ENCODE data around the gene ACY1.

The ACY1 gene

DNA sequence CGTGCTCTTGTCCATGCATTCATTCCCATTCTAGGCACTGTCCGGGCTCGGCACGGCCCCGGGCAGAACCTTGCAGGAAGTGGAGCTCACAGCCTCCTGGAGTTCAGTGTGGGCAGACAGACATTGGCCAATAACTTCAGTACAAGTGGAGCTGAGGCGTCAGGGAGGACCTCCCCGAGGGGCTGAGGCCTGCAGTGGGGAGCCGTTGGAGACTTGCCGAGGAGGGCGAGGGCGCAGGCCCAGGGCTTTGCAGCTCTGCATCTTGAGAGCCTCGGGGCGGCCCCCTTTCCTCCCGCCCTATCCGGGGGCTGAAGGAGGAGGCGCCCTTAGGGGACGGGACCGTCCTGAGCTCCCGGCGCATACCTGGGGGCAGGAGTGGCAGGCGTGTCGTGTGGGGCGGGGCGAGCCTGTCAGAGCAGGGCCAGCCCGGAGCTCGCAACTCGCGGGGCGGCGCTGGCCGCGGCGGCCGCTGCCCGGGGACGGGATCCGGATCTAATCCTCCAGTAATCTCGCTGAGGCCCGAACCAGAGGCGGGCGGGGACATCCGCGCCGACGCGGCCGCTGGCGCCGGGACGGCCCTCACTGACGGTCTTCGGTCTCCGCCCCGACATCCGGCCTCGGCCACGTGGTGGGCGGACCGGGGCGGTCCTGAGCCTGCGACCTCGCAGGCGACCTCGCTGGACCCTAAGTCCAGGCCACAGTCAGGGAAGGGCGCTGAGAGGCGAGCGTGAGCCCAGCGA lies at the start of gene ACY1:
Gene ACY1, plus strand, starts transcription at position 698 of the 740 bp plus-strand sequence. CDS start 530 bp downstream, outside the sequence.
- peak; percentile 69 for DNase-seq (ENCODE audit: low read depth)

DNA sequence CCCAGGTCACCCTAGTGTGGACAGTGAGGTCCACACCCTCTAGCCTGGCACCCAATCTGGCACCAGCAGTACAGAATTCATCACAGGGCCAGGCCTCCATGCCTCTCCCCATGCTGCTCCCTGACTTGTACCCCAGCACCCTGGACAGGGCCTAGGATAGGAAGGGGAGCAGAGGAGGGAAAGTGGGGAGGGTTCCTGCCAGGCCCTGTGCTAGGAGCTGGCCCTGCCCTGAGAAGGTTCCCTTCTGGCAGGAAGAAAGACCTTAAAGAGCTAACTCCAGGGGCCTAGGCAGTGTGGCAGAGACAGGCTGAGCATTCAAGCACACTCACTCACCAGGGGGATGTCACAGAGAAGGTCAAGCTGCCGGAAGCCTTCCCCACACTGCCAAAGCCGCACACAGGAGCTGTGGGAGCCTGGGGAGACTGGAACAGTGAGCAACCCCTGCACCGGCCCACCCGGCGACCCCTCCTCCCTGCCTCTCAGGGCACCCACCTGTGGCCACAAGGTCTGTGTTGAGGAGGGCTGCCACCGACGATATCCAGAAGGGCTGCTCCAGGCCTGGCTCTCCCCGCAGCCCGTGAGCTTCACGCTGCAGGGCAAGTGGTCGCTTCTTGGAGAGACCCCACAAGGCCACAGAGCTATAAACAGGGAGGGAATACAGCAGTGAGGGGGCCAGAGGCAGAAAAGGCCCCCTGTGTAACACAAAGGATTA lies 49.0 kb upstream of the ACY1 start:
- DNase-seq (ENCODE audit: low read depth) = no peak

DNA sequence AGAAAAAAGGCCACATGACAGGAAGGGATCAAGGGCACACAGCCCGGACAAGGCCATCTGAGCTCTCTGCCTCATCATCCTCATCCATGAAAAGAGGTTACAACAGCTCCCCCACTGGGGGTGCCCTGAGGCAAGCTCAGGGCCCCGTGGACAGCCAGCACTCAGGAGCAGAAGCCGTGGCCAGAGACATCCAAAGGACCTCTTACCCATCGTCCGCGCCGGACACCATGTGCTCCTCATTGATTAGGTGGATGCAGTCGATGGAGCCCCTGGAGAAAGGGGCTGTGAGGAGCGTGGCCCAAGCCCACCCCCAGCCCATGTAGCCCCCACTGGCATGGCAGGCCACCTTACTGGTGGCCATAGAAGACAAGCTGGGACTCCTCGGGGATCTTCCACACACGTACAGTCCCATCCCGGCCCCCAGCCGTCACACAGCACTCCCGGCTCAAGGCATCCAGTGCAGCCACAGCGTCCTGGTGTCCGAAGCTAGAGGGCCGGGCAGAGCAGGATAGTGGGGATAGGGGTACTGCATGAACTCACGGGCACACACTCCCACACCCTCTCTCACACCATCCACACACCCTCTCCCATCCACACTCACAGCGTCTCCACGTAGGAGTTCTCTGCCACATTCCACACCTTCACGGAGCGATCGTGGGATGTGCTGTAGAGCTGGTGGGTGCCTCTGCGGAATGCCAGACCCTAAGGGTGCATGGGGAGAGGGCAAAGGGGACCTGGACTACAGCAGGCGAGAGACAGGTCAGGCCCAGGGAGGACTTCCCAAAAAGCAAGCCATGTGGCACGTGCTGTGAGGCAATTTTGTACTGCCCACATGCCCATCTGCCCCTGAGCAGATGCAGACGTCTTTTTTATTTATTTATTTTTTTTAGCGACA lies 48.1 kb upstream of the ACY1 start:
- no peak for DNase-seq (ENCODE audit: low read depth)

DNA sequence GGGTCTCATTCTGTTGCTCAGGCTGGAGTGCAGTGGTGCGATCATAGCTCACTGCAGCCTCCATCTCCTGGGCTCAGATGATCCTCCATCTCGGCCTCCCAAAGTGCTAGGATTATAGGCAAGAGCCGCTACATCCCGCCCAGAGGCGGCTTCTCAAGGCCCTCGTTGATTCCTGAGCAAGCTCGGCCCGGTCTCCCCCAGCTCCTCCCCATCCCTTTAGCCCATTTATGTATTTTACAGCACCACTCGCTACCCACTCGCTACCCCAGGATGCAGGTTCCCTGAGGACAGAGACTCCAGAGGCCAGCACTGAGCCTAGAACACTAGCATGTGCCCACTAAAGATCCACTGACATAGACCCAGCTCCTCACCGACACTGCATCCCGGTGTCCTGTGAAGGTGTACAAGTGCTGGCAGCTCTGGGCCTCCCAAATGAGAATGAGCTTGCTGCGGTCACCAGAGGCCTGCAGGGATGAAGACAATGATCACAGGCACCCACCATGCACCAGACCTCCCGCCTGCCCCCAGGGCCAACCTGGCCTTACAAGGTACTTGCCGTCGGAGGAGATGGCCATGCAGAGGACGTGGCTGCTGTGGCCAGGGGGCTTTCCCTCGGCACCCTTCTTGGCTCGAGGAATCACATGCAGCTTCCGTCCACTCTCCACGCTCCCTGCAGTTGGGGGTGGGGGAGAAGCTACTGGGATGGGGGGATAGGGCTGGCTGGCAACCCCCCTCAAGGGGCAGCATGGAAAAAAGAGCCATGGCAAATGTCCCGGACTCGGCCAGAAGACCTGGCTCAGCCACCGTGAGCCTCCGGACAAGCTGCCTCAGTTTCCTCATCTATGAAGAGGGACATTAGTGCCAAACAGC lies 47.2 kb upstream of the ACY1 start:
- no peak for DNase-seq (ENCODE audit: low read depth)

DNA sequence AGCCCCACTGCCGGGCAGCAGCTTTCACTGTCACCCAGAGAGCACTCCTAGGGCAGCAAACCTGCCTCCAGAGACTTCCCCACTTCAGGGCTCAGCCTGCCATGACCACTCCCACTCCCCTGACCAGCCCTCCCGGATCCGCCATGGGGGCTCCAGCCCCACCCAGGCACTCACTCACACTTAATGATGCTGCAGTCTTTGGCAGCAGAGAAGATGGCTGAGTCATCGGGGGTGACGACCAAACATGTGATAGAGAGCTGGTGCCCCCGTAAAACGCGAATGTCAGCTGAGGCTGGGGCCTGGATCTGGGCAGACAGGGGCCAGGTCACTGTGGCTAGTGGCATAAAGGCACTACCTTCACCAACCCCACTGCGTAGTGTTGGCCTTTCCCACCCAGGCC lies 46.3 kb upstream of the ACY1 start:
- DNase-seq (ENCODE audit: low read depth) = peak; percentile 3

DNA sequence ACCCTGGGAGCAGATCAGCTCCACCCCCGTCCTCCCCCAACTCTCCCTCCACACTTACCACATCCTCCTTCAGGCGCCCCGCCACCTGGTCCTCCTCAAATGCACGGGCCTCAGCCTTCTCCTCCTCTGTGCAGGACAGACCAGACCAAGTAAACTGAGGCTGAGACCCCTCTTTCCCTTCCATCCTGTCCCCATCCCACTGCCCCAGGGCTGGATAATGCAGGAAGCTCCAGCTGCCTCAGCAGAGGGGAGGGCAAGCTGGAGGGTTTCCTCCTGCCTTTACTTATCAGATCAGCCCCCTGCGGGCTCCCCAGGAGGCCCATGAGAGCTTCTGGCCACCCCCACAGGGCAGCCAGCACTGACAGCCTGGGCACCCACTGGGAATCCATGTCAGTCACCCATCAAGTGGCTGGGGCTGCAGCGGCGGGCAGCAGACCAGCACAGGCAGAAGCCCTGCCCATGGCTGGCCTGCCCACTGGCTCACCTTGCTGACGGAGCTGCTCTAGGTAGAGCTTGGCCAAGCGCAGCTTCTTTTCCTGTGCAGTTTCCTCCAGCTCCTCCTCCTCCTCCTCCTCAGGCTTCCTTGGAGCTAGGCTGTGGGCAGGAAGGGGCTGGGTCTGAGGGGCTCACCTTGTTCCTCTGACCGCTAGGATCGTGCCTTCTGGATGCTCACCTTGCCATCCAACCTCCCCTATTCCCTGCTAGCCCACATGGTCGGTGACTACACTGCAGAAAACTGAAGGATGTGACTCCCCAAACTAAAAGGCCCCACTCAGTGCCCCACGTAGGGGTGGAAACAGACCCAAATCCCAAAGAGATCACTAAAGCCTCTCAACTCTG lies 45.5 kb upstream of the ACY1 start:
- DNase-seq (ENCODE audit: low read depth) = no peak

DNA sequence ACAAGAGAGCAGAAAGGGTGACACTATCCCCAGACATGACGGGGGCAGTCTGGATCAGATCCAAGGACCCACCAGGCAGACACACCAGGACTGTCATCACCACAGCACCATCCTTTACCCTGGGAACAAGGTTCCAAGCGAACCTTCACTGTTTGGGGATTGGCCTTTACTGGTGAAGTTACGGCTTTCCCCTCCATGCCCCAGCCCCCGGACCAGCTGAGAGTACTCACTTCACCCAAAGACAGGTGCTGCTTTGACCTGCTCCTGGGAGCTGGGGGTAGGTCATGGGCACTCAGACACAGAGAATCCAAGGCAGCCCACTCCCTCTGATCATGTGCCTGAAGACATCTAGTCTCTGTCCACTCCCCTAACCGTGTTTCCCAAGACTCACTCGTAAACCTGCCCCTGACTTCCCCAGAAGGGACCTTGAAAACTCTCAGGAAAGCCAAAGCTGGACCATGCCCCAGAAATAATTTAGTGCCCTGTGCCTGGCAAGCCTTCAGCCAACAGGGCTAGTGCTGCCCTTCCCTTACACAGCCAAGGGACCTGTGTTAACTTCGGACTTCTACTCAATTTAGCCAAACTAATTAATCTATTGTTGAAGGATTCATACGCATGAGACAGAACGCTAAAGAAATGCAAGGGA lies 44.4 kb upstream of the ACY1 start:
- DNase-seq (ENCODE audit: low read depth) = no peak

DNA sequence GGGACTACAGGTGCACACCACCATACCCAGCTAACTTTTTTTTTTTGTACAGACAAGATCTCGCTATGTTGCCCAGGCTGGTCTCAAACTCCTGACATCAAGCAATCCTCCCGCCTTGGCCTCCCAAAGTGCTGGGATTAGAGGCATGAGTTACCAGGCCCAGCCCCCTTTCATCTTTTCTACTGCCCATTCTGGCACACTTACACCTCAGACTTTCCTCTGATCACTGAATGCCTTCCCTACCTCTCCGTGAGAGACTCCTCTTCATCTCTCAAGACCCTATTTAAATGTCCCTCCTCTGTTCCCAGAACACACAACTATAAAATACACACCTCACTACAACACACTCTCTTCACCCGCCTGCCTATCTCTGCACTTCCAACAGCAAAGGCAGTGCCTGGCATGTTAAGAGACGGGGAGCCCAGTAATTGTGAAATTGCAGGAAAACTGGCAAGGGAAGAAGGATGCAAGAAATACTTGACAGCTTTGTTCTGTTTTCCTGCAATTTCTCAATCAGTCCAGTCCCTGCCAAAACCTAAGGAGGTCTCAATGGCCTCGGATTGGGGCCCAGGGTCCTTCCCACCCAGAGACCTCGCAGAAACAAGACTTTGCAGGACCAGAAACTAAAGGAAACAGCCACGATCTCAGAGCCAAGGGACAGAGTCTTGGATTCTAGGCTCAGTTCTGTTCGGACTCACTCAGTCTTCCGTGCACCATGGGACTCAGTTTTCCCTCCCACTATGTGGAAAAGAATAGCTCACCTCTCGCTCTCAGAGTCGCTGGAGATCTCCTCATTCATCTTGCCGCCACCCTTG lies 42.5 kb upstream of the ACY1 start:
- DNase-seq (ENCODE audit: low read depth) = peak; percentile 4

DNA sequence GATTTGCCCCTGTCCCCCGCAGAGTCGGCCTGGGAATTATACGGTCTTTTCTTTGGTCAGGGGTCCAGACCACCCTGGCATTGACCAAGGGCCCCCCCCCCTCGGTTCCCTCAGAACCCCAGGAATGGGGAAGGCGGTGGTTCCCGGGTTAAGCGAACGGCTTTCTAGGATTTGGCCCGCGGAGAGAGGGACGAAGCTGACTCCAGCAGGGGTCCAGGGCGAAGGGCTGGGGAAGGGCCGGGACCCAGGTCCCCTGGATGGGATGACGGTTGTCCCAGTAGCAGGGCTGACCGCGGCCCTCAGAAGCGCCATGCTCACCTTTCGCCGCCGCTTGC lies 41.9 kb upstream of the ACY1 start:
- no peak for DNase-seq (ENCODE audit: low read depth)

DNA sequence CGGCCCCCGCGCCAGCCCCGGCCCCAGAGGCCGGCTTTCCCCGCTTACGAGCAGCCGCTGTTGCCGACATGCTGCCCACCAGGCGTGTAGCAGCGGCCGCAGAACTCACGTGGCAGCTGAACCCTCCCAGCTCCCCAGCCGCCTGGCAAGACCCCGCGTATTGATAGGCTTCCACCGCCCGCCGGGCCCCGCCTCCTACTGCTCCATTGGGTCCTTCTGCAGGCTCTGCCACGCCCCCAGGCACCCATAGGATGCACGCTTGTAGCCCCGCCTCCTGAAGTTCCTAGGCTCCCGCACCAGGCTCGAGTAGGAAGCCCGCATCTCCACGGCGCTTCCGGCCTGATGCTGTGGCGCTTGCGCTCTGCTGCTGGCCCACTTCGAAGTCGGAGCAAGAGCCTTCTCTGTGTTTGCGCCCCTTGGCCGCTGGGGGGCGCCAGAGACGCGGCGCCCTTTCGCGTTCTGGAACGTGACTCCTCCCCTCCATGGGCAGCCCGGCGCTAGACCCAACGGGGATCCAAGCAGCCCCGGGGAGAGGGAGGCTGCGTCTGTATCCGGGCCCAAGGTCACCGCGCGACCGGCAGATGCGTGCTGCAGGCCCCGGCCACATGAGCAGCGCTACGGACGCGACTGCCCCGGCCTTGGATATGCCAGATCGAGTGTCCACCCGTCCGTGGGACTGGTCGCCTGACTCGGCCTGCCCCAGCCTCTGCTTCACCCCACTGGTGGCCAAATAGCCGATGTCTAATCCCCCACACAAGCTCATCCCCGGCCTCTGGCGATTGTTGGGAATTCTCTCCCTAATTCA lies 41.3 kb upstream of the ACY1 start, which contains the start of the genes PARP3 and RRP9:
Gene PARP3, plus strand, starts transcription at position 566 of the 805 bp plus-strand sequence. CDS start 993 bp downstream, outside the sequence.
Gene RRP9, minus strand, starts transcription at position 107 of the 805 bp plus-strand sequence. Its CDS starts 37 bp downstream, at position 70.
- peak; percentile 100 for DNase-seq (ENCODE audit: low read depth)

DNA sequence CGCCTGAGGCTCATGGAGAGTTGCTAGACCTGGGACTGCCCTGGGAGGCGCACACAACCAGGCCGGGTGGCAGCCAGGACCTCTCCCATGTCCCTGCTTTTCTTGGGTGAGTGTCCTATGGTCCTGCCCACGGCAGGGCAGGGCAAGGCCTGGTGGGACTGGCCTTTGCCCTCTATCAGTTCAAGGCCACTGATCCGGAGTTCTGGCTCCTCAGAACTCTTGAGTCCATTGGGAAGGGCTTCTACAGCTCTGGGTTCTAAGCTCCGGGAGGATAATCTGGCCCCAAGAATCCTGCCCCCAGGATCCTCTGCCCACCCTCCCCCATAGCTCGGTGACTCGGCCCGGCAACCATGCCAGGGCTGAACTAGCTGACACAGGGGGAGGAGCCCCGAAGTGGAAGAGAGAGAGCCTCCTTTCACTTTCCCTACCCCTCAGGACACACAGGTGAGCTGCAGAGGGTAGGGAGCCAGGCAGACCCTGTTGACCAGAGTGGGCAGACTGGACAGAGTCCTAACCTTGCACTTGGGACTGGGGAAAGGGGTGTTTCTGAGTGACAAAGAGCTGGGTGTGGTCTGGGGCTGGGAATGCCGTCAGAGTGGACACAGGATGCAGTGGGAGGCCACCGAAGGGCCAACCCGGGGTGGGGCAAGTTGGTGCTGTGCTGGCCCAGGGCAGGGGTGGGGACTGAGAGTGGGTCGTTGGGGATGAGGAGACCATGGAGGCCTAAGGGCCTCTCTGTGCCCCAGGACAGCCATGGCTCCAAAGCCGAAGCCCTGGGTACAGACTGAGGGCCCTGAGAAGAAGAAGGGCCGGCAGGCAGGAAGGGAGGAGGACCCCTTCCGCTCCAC lies 40.5 kb upstream of the ACY1 start:
- DNase-seq (ENCODE audit: low read depth) = peak; percentile 58

DNA sequence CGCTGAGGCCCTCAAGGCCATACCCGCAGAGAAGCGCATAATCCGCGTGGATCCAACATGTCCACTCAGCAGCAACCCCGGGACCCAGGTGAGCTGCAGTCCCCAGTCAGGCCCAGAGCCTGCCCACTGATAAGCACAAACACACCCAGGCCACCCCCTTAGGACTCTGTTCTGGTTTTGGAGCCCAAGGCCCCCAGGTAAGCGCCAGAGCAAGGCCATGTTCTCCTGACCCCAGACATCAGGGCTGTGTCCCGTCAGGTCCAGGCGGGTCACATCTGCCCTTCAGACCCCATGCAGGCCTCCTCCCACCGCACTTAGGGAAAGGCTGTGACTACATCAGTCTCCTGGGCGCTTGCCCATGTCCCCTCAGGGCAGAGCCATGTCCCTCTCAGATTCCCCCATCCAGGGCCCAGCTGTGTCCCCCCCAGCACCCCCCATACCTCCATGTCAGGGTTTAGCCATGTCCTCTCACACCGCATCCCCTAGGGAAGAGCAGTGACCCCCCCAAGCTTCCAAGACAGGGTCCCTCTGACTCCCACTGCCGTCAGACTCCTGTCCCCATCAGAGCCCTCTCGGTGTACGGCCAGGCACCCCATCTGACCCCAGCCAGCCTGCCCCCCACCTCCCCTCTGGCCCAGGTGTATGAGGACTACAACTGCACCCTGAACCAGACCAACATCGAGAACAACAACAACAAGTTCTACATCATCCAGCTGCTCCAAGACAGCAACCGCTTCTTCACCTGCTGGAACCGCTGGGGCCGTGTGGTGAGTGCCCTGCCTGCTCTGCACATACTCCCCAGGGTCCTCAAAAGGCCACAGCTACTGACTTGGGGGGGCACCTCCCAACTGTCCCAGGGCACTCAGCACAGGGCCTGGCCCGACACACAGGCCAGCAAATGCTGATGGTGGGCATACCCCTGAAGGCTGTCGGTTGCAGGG lies 39.6 kb upstream of the ACY1 start:
- DNase-seq (ENCODE audit: low read depth) = no peak

DNA sequence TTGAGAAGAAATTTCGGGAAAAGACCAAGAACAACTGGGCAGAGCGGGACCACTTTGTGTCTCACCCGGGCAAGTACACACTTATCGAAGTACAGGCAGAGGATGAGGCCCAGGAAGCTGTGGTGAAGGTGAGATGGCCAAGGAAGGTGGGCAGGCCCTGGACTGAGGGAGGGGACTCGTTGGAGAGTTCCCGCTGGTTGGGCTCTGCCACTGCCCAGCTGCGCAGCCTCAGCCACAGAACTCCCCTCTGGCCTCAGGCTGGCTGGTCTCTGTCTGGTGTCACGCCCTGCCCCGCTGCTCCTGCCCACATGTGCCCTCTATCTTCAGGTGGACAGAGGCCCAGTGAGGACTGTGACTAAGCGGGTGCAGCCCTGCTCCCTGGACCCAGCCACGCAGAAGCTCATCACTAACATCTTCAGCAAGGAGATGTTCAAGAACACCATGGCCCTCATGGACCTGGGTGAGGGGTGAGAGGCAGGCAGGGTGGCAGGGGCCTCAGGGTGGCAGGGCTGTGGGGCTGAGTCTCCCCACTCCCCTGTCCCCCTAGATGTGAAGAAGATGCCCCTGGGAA lies 38.8 kb upstream of the ACY1 start:
- DNase-seq (ENCODE audit: low read depth) = no peak

DNA sequence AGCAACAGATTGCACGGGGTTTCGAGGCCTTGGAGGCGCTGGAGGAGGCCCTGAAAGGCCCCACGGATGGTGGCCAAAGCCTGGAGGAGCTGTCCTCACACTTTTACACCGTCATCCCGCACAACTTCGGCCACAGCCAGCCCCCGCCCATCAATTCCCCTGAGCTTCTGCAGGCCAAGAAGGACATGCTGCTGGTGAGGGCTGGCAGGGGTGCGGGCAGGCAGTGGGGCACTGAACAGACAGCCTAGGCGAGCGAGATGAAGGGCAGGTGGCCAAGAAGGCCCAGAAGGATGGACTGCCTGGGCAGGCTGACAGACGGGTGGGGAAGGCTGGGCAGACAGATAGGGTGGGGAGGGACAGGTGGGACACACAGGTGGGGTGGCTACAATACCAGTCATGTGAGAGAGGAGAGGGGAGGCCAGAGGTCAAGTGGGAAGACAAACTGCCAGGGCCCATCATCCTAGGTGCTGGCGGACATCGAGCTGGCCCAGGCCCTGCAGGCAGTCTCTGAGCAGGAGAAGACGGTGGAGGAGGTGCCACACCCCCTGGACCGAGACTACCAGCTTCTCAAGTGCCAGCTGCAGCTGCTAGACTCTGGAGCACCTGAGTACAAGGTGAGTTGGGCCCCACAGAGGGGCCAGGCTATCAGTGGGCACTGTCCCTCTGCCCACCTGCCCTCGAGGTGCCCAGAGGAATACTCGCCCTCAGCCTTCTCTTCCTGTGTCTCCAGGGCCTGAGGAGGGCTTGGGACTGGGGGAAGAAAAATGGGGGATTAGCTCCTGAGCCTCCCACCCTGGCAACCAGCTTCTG lies 38.1 kb upstream of the ACY1 start:
- no peak for DNase-seq (ENCODE audit: low read depth)
